K562 (cell line): ENCODE results near the gene GP1BA. TPM values are rescaled to one million over a fixed set of nuclear protein-coding genes. Genes with fewer than 3 reads are reported as not detected.

Source experiments
- CXXC5 ChIP-seq: fragments of 250-450 bp; sonication (Bioruptor Pico); IDR thresholded peaks from 2 replicates; pipeline ENCODE4 v1.8.0; 2022; ENCODE audit warnings: inconsistent platforms, mild to moderate bottlenecking, moderate library complexity
- HMGN3 ChIP-seq: IDR thresholded peaks from 2 replicates; pipeline ENCODE4 v1.6.1; 2011; ENCODE audit warnings: borderline replicate concordance, low read depth, mild to moderate bottlenecking, mixed read lengths, low read length; ENCODE audit not compliant: insufficient read length; ENCODE audit errors: extremely low read depth
- KLF13 ChIP-seq: fragments of 450-650 bp; IDR thresholded peaks from 2 replicates; pipeline ENCODE4 v1.6.1; 2016; ENCODE audit warnings: missing genetic modification characterization, low read depth, mild to moderate bottlenecking, missing compliant biosample characterization, moderate library complexity, borderline replicate concordance
- NR2C2 ChIP-seq, 2 experiments: fragments of 200-800 bp in 1 of 2; sonication (Bioruptor generic) in 1 of 2; sonication (generic) in 1 of 2; formaldehyde crosslinking in 1 of 2; IDR thresholded peaks; 2 replicates each; pipeline versions ENCODE4 v1.6.1 to v1.8.0; 2016 to 2022; ENCODE audit warnings: mild to moderate bottlenecking in 1 of 2, missing compliant biosample characterization in 1 of 2, missing genetic modification characterization in 1 of 2, missing genetic modification reagents in 1 of 2
- PHB2 ChIP-seq: fragments of 450-650 bp; IDR thresholded peaks from 2 replicates; pipeline ENCODE4 v1.6.1; 2017; ENCODE audit warnings: low read depth
- TAF9B ChIP-seq: fragments of 450-650 bp; IDR thresholded peaks from 2 replicates; pipeline ENCODE4 v1.6.1; 2018; ENCODE audit warnings: mild to moderate bottlenecking; ENCODE audit not compliant: partially characterized antibody
- ZFP30 ChIP-seq: fragments of 250-450 bp; sonication (Bioruptor Pico); IDR thresholded peaks from 2 replicates; pipeline ENCODE4 v1.8.0; 2022; ENCODE audit warnings: moderate library complexity, mild to moderate bottlenecking, inconsistent platforms, borderline replicate concordance
- polyA plus RNA-seq, 8 experiments: library from polyadenylated mRNA; depleted of rRNA in 4 of 8; stranded (reverse) in 5 of 8; unstranded in 3 of 8; fragments of >200 nt; fragmentation: Nextera tagmentation in 2 of 8; fragmentation: Illumina TruSeq in 1 of 8; extraction: Ambion mirVana in 2 of 8; extraction: Trizol in 1 of 8; gene quantifications; 2 replicates each; pipeline versions ENCODE4 v1.2.1 to v1.2.3, GENCODE V29; 2011 to 2014; ENCODE audit warnings: inconsistent platforms in 1 of 8, missing spikeins in 1 of 8
- total RNA-seq, 7 experiments: library from RNA; depleted of rRNA in 6 of 7; stranded (reverse); fragments of >200 nt in 6 of 7; fragmentation: Illumina TruSeq in 2 of 7; extraction: Trizol in 2 of 7; gene quantifications; 2 replicates each; pipeline versions ENCODE4 v1.2.1 to v1.2.3, GENCODE V29; 2011 to 2021; ENCODE audit warnings: low replicate concordance in 1 of 7
- TF ChIP-seq, protein P1 (sequence below): fragments of 450-650 bp; formaldehyde crosslinking; conservative IDR thresholded peaks from 2 replicates; pipeline ENCODE4 v1.4.0; 2022; ENCODE audit warnings: mild to moderate bottlenecking, missing genetic modification characterization
- TF ChIP-seq, protein P2 (sequence below), 2 experiments: fragments of 200-800 bp in 1 of 2; sonication (Bioruptor generic) in 1 of 2; sonication (generic) in 1 of 2; formaldehyde crosslinking in 1 of 2; IDR thresholded peaks in 1 of 2; conservative IDR thresholded peaks in 1 of 2; 2 replicates each; pipeline versions ENCODE4 v1.5.0 to v1.6.1; 2016 to 2020; ENCODE audit warnings: missing compliant biosample characterization in 1 of 2, missing genetic modification characterization in 1 of 2, missing genetic modification reagents in 1 of 2

GP1BA gene
- total and polyA plus RNA-seq, 9 of the 15 experiments (the other 6 are each of a cell fraction or from before 2014, with no cell fraction given) = 0.01 TPM; not detected in 8

DNA sequence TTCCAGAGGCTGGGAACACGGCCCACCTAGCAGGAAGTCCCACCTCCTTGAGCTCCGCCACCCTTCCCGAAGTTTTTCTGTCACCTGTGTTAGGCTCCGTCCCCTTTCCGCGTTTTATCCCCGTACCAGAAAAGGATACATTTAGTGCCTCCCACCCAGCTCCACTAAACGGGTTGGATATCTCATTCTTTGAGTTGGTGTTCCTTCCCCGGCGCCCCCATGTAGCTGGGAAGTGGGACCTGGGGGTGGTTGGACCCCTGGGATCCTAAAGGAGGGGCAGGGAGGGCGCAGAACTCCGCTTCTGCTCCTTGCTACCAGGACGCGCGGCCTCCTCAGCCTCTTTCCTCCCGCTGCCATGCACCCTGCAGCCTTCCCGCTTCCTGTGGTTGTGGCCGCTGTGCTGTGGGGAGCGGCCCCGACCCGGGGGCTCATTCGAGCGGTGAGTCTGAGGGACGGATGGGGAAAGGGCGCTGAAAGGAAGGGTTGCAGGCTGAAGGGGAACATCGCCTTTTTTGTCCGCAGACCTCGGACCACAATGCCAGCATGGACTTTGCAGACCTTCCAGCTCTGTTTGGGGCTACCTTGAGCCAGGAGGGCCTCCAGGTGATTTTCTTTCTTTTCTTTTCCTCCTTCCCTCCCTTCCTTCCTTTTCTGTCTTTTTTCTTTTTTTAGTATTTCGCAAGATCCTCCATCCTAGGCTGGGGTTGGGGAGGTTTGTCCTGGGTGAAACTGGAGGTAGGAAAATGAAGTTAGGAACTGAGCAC is 8.7 kb downstream of the GP1BA start (continued):
- TF ChIP-seq, protein P1, sequence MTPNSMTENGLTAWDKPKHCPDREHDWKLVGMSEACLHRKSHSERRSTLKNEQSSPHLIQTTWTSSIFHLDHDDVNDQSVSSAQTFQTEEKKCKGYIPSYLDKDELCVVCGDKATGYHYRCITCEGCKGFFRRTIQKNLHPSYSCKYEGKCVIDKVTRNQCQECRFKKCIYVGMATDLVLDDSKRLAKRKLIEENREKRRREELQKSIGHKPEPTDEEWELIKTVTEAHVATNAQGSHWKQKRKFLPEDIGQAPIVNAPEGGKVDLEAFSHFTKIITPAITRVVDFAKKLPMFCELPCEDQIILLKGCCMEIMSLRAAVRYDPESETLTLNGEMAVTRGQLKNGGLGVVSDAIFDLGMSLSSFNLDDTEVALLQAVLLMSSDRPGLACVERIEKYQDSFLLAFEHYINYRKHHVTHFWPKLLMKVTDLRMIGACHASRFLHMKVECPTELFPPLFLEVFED (CRISPR knock-in tag) = no peak
- no peak for TF ChIP-seq TAF9B
- TF ChIP-seq HMGN3 = no peak
- TF ChIP-seq, protein P2, sequence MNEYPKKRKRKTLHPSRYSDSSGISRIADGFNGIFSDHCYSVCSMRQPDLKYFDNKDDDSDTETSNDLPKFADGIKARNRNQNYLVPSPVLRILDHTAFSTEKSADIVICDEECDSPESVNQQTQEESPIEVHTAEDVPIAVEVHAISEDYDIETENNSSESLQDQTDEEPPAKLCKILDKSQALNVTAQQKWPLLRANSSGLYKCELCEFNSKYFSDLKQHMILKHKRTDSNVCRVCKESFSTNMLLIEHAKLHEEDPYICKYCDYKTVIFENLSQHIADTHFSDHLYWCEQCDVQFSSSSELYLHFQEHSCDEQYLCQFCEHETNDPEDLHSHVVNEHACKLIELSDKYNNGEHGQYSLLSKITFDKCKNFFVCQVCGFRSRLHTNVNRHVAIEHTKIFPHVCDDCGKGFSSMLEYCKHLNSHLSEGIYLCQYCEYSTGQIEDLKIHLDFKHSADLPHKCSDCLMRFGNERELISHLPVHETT (CRISPR knock-in tag; conservative IDR thresholded peaks at IDR 0.05 in 1 of 2, IDR thresholded peaks at IDR 0.05 in 1 of 2) = no peak
- no peak for TF ChIP-seq CXXC5 (CRISPR knock-in tag)
- no peak for TF ChIP-seq NR2C2 (CRISPR knock-in tag; IDR thresholded peaks at IDR 0.05)
- TF ChIP-seq NR2C2 (tag; IDR thresholded peaks at IDR 0.05) = no peak
- no peak for TF ChIP-seq KLF13 (tag)
- TF ChIP-seq ZFP30 (CRISPR knock-in tag) = no peak
- no peak for TF ChIP-seq PHB2
